ENCODE measurements around the gene CXCL1. TPM values are rescaled to one million over a fixed set of nuclear protein-coding genes. Genes with fewer than 3 reads are reported as not detected.

The CXCL1 gene
- total and polyA plus RNA-seq, 2 donors (not counting 3 experiments of a cell fraction or from before 2014, with no cell fraction given), result 20.0 to 26.7 TPM

- ChIA-PET CTCF (no interaction called here), POLR2A (no interaction called here)
- Histone ChIP-seq H3K4me3 (replicated peaks in 1 of 3; ENCODE audit: insufficient read depth in 1 of 3, low read depth in 1 of 3, low read length in 3 of 3) (no peak overlapping the region), H3K36me3 (ENCODE audit: control insufficient read depth in 2 of 2, extremely low read depth in 1 of 2, insufficient read depth in 2 of 2, low read length in 2 of 2) (no peaks in the 10 kb centered on the region), H3K4me1 (ENCODE audit: control insufficient read depth, extremely low read depth, insufficient read depth, low read length) (no peaks in the 10 kb centered on the region), H3K9me1 (replicated peaks; ENCODE audit: control insufficient read depth, extremely low read depth, insufficient read depth, low read length) (no peaks in the 10 kb centered on the region), H2AFZ (ENCODE audit: low read depth, low read length) (no peak overlapping the region), H3K27ac (ENCODE audit: insufficient read depth, low read depth, low read length) (no peak overlapping the region), H3K27me3 (ENCODE audit: control insufficient read depth in 2 of 2, insufficient read depth in 2 of 2, low read length in 2 of 2) (no peaks in the 10 kb centered on the region), H3K79me2 (ENCODE audit: control insufficient read depth, insufficient read depth, low read length) (no peaks in the 10 kb centered on the region), H4K20me1 (replicated peaks; ENCODE audit: control insufficient read depth, extremely low read depth, insufficient read depth, low read length) (no peaks in the 10 kb centered on the region), H3K9ac (replicated peaks; ENCODE audit: extremely low read depth, insufficient read depth, low read length) (no peak overlapping the region), H3K4me2 (ENCODE audit: insufficient read depth, low read length) (no peak overlapping the region), H3K9me3 (replicated peaks; ENCODE audit: control insufficient read depth, insufficient read depth, low read length) (no peaks in the 10 kb centered on the region)
- no TSS peak for BruUV-seq (replicated peaks)
- dilution Hi-C loops (cut with MboI; ENCODE audit: extremely low pct_ligation_motif_present, low sequenced_read_pairs) (no loop called here), intact Hi-C loops (cut with micrococcal nuclease) (no loop called here)
- DNase-seq (ENCODE audit: low read depth, low spot score) (no peak), FAIRE-seq (no peak)
- TF ChIP-seq FOS (IDR thresholded peaks at IDR 0.05; ENCODE audit: borderline replicate concordance, insufficient read depth, low read length) (no peak), GATA2 (IDR thresholded peaks at IDR 0.05; ENCODE audit: insufficient read depth, insufficient read length, low read depth, low read length) (no peak), EZH2 (IDR thresholded peaks at IDR 0.05; ENCODE audit: borderline replicate concordance, low read depth, low read length, severe bottlenecking) (no peak), POLR2AphosphoS5 (IDR thresholded peaks at IDR 0.05; ENCODE audit: insufficient read depth, low read depth, low read length) (no peak), MYC (IDR thresholded peaks at IDR 0.05; ENCODE audit: low read depth, low read length) (no peak), CTCF (IDR thresholded peaks at IDR 0.05; ENCODE audit: extremely low read depth in 1 of 2, insufficient read depth in 1 of 2, low read depth in 1 of 2, low read length in 2 of 2) (no peak), MAX (IDR thresholded peaks at IDR 0.05; ENCODE audit: insufficient read depth, insufficient read length) (no peak), POLR2A (IDR thresholded peaks at IDR 0.05; ENCODE audit: low read depth, low read length) (no peak), JUN (IDR thresholded peaks at IDR 0.05; ENCODE audit: borderline replicate concordance, insufficient read depth, insufficient read length, low read depth) (no peak)
These were observed 39.8 kb downstream of the CXCL1 start for GRCh38 chr4:73908965-73909364.
